GM19328 (cell line): ENCODE measurements around the gene ELK3.
"Not testable (repeated sequence)": the region's sequence is repeated elsewhere in the genome, so short reads cannot be mapped to it uniquely, and the experiment has no call there.

Experiments used
- ATAC-seq: cut with Tn5 transposase; IDR thresholded peaks from one replicate; pipeline ENCODE4 v1.9.1; 2021; ENCODE audit warnings: mild to moderate bottlenecking, moderate library complexity; ENCODE audit not compliant: unreplicated experiment

Gene ELK3

DNA sequence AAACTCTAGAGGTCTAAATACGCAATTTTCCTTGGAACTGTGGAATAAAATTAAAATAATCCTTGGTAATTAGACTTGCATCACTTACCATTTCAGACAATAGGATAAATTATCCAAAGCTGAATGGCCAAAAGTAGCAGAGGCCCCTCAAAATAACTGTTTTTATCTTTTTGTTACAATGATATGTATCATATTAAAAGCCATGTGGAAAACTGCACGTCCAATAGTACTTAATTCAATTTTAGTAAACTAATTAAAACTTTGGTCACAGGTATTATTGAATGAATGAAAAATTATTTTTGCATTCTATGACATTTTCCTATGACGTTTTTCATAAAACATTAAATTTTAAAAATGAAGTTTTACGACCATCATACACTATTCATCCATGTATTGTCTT is 107.6 kb downstream of the ELK3 start:
- no peak for ATAC-seq

DNA sequence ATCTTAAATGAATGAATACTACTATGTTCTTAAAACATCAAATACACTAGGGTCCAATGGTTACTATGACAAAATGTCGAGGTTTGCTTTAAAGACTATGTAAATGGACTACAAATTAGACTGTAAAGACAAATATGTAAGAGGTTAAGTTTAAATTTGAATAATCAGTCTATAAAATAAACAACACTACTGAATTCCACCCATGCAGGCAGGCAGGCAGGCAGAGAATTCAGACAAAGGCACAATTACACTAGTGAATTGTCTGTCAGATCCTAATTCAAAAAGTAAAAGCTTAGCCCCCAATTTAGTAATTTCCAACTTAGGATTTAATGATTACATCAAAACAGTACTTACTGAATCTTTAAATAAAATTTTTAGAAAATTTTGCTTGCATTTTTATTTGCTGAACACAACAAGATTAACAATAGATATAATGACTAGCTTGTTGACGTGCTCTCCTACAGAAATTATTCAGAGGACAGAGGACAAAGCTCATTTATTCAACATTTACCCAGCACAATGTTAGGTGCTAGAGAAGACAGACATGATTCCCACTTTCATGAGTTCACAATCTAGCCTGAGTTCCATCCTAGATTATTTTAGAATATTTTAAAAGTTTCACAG is 108.6 kb downstream of the ELK3 start:
- ATAC-seq: no peak

DNA sequence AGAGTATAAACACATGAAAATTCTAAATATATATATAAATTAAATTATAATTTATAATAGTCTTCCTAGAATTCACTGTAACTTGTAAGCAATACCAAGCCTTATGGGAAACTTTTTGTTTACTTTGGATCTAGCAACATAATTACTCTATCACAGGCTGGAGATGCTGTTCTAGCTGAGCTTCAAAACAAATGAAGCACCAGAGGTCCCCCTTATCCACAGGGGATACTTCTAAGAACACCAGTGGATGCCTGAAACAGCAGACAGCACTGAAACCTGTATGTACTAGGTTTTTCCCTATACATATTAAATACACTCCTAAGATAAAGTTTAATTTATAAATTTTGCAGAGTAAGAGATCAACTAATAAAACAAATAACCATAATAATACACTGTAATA is 109.5 kb downstream of the ELK3 start:
- ATAC-seq: no peak

DNA sequence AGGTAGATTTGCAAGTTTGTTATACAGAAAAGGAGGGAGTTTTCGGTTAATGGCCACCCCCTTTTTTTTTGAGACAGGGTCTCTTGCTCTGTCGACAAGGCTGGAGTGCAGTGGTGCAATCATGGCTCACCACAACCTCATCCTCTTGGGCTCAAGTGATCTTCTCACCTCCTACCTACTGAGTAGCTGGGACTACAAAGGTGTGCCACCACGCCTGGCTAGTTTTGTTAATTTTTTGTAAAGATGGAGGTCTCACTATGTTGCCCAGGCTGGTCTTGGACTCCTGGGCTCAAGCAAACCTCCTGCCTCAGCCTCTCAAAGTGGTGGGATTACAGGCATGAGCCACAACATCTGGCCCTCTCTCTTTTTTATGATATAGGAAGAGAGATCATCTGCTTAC is 111.5 kb downstream of the ELK3 start:
- no peak for ATAC-seq

DNA sequence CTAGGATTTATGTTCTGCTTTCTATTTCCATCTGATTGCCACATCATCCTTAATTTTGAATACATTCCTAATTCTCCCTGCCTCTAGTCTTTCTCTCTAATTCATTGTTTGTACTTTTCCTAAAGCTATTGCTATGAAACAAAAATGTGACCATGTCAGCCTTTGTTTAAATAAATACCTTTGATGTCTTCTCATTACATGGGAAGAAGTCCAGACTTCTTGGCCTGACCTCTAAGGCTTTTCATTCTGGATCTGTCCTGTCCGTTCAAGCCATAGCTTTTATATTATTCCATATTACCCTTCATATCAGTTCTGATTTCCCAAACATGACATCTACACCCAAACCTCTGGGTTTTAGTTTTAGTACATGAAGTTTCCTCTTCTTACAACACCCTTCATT is 114.7 kb downstream of the ELK3 start:
- ATAC-seq: no peak

DNA sequence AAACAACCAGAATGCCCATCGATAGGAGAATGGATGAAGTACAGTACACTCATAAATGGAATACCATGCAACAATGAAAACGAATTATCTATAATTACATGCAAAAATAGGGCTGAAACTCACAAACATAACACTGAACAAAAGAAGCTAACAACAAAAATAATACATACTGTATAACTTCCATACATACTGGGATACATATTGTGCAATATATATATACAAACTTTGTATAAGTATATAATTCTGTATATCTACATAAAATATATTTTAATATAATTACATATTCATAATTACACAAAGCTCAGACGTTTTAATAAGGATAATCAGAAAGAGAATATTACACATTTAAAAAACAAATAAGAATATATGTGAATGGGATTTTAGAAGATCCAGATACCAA is 115.9 kb downstream of the ELK3 start:
- no peak for ATAC-seq

DNA sequence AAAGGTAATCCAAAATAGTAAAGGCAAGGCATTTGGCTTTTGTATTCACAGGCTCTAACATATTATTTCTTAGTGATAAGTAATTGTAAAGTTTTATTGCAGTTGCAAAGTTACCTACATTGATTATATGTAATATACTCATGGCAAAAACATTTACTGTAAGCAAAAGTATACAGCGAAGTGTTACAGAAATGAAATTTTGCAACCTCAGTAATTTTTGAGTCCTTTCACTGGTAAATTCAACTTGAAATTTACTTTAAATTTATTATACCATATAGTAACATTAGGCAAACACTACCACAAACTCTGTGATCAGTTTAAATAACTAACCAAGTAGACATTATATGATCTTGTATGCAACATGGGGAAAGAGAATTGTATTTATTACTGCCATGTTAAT is 117.0 kb downstream of the ELK3 start:
- no peak for ATAC-seq

DNA sequence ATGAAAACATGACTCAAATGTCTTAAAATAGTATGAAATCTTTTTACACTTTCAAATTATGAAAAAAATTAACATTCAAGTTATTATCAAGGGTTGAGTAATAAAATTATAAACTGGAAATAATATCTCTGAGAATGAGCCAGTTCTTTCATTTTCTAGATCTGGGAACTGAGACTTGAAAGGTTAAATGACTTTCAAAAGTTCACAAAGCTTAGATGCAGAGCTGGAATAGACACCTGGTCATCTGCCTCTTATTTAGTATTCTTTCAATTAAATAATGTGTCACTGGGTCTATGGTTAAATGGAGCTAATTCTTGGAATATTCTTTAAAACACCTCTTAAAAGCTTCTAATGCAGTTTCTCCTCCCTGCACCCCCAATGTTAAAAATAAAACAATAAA is 119.4 kb downstream of the ELK3 start:
- no peak for ATAC-seq

DNA sequence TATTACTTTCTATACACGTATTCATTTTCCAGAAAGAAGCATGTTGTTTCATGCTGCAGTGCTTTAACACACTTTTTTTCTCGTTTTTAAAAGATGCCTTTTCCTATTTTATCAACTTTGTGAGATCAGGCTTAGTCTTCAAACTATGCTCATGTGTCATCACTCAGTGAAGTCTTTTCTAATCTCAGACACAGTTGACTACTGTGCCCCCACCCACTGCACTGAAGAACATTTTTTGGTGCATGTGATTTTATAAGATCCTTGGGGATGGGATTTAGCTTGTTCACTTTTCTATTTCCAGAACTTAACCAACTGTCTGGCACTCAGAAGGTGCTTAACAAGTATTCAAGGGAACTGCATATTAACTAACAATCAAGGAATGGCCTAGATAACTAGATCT is 120.5 kb downstream of the ELK3 start:
- ATAC-seq: no peak

DNA sequence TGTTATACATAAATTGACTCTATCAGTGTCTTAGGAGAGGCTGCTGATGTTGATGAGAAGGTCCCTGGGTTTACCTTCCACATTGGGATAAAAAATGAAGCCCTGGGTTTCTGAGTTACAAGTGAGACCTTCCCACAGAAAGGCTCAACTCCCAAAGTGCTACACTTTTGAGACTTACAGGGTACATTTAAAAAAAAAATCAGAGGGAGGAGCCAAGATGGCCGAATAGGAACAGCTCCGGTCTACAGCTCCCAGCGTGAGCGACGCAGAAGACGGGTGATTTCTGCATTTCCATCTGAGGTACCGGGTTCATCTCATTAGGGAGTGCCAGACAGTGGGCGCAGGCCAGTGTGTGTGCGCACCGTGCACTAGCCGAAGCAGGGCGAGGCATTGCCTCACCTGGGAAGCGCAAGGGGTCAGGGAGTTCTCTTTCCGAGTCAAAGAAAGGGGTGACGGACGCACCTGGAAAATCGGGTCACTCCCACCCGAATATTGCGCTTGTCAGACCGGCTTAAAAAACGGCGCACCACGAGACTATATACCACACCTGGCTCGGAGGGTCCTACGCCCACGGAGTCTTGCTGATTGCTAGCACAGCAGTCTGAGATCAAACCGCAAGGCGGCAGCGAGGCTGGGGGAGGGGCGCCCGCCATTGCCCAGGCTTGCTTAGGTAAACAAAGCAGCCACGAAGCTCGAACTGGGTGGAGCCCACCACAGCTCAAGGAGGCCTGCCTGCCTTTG is 121.7 kb downstream of the ELK3 start:
- ATAC-seq: not testable (repeated sequence)

DNA sequence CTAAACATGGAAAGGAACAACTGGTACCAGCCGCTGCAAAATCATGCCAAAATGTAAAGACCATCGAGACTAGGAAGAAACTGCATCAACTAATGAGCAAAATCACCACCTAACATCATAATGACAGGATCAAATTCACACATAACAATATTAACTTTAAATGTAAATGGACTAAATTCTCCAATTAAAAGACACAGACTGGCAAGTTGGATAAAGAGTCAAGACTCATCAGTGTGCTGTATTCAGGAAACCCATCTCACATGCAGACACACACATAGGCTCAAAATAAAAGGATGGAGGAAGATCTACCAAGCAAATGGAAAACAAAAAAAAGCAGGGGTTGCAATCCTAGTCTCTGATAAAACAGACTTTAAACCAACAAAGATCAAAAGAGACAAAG is 123.6 kb downstream of the ELK3 start:
- not testable (repeated sequence) for ATAC-seq
